Upper lobe of right lung (tissue), 1 donor: ENCODE measurements around the gene ABCC3. TPM values are rescaled to one million over a fixed set of nuclear protein-coding genes. Genes with fewer than 3 reads are reported as not detected.

Experiments used
- ATAC-seq: fragments of 200-7000 bp; cut with Tn5 transposase; one replicate; pipeline ENCODE4 v1.9.1; 2020; ENCODE audit warnings: mild to moderate bottlenecking, moderate library complexity
- DNase-seq: peaks from one replicate; pipeline ENCODE4 v3.0.0-alpha.2; 2020
- H3K27ac ChIP-seq: fragments of 200-600 bp; one replicate; pipeline ENCODE4 v1.8.0; 2022
- H3K27me3 ChIP-seq: fragments of 200-600 bp; one replicate; pipeline ENCODE4 v1.8.0; 2022; ENCODE audit warnings: mild to moderate bottlenecking
- H3K36me3 ChIP-seq: fragments of 200-600 bp; one replicate; pipeline ENCODE4 v1.8.0; 2022
- H3K4me1 ChIP-seq: fragments of 200-600 bp; one replicate; pipeline ENCODE4 v1.8.0; 2022
- H3K4me3 ChIP-seq: fragments of 200-600 bp; one replicate; pipeline ENCODE4 v1.8.0; 2022; ENCODE audit warnings: mild to moderate bottlenecking
- H3K9me3 ChIP-seq: fragments of 200-600 bp; one replicate; pipeline ENCODE4 v1.8.0; 2022
- intact Hi-C: fragments of 100-400 bp; cut with DNase I; formaldehyde crosslinking; loops from one replicate; pipeline ENCODE4 v1.11.0; 2022
- total RNA-seq: library from RNA; stranded (reverse); fragmentation: NEBNext Ultra II Directional; extraction: Animal tissue kit (Norgen Biotek cat#: 25700); gene quantifications from one replicate; pipeline ENCODE4 v1.2.1, GENCODE V29; 2021
- TF ChIP-seq, protein P1 (sequence below): fragments of 200-600 bp; IDR thresholded peaks from one replicate; pipeline ENCODE4 v1.8.0; 2022; ENCODE audit warnings: antibody characterized with exemption
- donor health status: DM: no; HTN: yes; CAD: no; lungs with severe emphysema.

The ABCC3 gene
- total RNA-seq, 1 donor from 2014 or later: 65.4 TPM

DNA sequence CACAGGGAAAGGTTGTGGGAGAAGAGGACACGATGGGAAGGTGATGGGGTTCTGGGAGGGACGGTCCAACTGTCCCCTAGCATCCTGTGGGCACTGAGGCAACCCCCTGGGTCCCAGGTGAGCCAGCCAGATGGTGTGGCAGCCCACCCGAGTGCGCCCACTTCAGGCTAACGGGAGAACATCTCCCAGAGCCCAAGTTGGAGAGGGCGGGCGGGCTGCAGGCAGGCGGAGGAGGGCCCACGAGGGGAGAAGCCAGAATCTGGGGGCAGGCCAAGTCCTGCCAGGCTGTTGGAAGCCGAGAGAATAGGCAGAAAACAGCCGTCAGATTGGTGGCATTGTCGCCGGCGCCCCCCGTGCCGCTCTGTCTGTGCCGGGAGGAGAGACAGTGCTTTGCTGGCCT lies 13.8 kb upstream of the ABCC3 start:
- no peak for ATAC-seq
- Histone ChIP-seq H3K9me3 (no peaks in the 10 kb centered on the region), H3K4me3 (no peak overlapping the region), H3K4me1 (peaks cover 5% of the 10 kb centered on the region), H3K36me3 (no peaks in the 10 kb centered on the region), H3K27ac (no peak overlapping the region), H3K27me3 (no peaks in the 10 kb centered on the region)
- no peak for DNase-seq
- TF ChIP-seq, protein P1, sequence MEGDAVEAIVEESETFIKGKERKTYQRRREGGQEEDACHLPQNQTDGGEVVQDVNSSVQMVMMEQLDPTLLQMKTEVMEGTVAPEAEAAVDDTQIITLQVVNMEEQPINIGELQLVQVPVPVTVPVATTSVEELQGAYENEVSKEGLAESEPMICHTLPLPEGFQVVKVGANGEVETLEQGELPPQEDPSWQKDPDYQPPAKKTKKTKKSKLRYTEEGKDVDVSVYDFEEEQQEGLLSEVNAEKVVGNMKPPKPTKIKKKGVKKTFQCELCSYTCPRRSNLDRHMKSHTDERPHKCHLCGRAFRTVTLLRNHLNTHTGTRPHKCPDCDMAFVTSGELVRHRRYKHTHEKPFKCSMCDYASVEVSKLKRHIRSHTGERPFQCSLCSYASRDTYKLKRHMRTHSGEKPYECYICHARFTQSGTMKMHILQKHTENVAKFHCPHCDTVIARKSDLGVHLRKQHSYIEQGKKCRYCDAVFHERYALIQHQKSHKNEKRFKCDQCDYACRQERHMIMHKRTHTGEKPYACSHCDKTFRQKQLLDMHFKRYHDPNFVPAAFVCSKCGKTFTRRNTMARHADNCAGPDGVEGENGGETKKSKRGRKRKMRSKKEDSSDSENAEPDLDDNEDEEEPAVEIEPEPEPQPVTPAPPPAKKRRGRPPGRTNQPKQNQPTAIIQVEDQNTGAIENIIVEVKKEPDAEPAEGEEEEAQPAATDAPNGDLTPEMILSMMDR: no peak
- intact Hi-C loops: loop anchor here (5.0 kb wide), 1 partner anchor 59 kb away; the partner anchor contains the start of gene CACNA1G

DNA sequence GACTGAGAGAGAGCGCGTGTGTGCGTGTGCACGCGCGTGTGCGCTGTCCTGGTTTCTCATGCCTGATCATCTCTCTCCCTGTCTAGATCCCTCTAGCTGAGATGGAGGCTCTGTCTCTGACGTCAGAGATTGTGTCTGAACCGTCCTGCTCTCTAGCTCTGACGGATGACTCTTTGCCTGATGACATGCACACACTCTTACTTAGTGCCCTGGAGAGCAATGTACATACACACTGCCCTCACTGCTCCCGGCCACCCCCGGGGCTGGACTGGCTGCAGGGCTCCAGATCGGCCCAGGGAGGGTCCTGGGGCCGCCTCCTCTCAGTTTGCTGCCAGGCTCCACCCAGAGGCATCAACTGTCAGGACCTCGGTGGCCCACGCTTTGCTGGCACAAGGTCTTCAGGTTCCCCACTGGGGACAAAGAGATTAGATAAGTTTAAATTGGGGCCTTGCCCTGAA lies 13.1 kb upstream of the ABCC3 start:
- Histone ChIP-seq H3K4me1 (peaks cover 5% of the 10 kb centered on the region), H3K9me3 (no peaks in the 10 kb centered on the region), H3K4me3 (no peak overlapping the region), H3K27me3 (no peaks in the 10 kb centered on the region), H3K27ac (no peak overlapping the region), H3K36me3 (no peaks in the 10 kb centered on the region)
- peak; percentile 23 for ATAC-seq
- TF ChIP-seq, protein P1: no peak
- no peak for DNase-seq
- intact Hi-C loops: loop anchor here (5.0 kb wide), 1 partner anchor 59 kb away; the partner anchor contains the start of gene CACNA1G

DNA sequence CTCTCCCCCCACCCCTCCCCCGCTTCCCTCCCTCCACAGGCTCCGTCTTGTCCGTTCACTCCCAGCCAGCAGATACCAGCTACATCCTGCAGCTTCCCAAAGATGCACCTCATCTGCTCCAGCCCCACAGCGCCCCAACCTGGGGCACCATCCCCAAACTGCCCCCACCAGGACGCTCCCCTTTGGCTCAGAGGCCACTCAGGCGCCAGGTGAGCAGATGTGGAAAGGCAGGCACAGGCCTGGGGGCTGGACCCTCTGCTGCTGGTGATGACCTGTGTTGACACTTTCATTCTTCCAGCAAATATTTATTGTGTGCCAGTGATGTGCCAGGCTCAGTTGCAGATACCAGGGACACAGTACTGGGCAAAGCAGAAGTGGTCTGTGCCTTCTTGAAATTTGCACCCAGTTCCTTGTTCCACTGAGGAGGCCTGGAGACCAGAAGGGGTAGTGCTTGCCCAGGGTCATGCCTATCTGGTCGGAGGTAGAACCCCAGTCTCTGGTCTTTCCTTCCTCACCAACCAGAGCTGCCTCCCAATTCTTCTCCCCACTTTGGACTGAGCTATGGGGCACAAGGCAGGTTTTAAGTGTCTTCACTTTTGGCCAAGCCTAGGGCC lies 10.3 kb upstream of the ABCC3 start:
- TF ChIP-seq, protein P1: no peak
- Histone ChIP-seq H3K27ac (no peak overlapping the region), H3K36me3 (no peaks in the 10 kb centered on the region), H3K27me3 (peaks cover 16% of the 10 kb centered on the region), H3K9me3 (no peaks in the 10 kb centered on the region), H3K4me3 (no peak overlapping the region), H3K4me1 (peaks cover 6% of the 10 kb centered on the region)
- peak; percentile 62 for ATAC-seq
- intact Hi-C loops: loop anchor here (5.0 kb wide), 1 partner anchor 62 kb away; the partner anchor contains the start of gene CACNA1G
- DNase-seq: no peak

DNA sequence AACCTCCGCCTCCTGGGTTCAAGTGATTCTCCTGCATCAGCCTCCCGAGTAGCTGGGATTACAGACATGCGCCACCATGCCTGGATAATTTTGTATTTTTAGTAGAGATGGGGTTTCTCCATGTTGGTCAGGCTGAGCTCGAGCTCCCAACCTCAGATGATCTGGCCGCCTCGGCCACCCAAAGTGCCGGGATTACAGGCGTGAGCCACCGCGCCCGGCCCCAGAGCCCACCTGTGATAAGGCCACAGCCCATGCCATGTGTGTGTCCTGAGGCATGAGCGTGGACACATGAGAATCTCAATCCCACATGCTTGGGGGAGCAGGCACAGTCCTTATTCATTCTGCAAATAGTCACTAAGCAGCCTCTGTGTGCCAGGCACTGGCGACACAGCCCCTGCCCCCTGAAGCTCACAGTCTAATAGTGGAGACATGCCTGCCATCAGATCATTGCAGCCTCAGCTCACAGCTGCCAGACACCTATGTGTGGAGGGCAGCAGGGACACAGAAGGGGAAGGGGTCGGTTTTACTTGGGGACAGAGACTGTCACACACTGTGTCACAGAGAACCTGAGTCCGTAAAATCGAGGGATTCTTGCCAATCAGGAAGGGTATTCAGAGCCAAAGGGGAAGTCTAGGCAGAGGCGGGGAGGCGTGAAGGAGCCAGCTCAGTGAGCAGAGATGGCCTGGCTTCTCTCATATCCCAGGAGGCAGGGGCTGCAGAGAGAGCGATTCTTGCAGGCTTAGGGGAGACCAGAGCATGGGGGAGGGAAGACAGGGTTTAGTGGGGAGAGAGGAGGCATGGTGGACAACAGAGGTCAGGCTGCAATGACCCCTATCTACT lies 9.4 kb upstream of the ABCC3 start:
- no peaks in the 10 kb centered on the region for H3K36me3 ChIP-seq
- H3K27me3 ChIP-seq: peaks cover 24% of the 10 kb centered on the region
- no peak overlapping the region for H3K27ac ChIP-seq
- no peaks in the 10 kb centered on the region for H3K9me3 ChIP-seq
- peak; percentile 3 for ATAC-seq
- no peak for DNase-seq
- intact Hi-C loops: loop anchor here (5.0 kb wide), 1 partner anchor 73 kb away; no protein-coding TSS in a partner anchor
- H3K4me1 ChIP-seq: peaks cover 6% of the 10 kb centered on the region
- TF ChIP-seq, protein P1: no peak
- H3K4me3 ChIP-seq: no peak overlapping the region

DNA sequence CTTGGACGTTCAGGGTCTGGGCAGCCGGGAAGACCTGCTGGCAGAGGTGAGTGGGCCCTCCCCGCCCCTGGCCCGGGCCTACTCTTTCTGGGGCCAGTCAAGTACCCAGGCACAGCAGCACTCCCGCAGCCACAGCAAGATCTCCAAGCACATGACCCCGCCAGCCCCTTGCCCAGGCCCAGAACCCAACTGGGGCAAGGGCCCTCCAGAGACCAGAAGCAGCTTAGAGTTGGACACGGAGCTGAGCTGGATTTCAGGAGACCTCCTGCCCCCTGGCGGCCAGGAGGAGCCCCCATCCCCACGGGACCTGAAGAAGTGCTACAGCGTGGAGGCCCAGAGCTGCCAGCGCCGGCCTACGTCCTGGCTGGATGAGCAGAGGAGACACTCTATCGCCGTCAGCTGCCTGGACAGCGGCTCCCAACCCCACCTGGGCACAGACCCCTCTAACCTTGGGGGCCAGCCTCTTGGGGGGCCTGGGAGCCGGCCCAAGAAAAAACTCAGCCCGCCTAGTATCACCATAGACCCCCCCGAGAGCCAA lies 8.6 kb upstream of the ABCC3 start:
- Histone ChIP-seq H3K27me3 (peaks cover 24% of the 10 kb centered on the region), H3K4me1 (peaks cover 6% of the 10 kb centered on the region), H3K27ac (no peak overlapping the region), H3K4me3 (no peak overlapping the region), H3K9me3 (no peaks in the 10 kb centered on the region), H3K36me3 (no peaks in the 10 kb centered on the region)
- intact Hi-C loops: loop anchor here (5.0 kb wide), 1 partner anchor 74 kb away; no protein-coding TSS in a partner anchor
- peak; percentile 84 for DNase-seq
- peak; percentile 63 for ATAC-seq
- TF ChIP-seq, protein P1: peak; percentile 71
